Mucosa of rectum (tissue), 2 donors: ENCODE results near the gene DENND2A.
"Not testable (repeated sequence)": the region's sequence is repeated elsewhere in the genome, so short reads cannot be mapped to it uniquely, and the experiment has no call there.

Experiments used
- H3K27ac ChIP-seq, 2 donors: one replicate each; pipeline ENCODE4 v1.7.0; 2013; ENCODE audit warnings: inconsistent platforms in 2 of 2, low read depth in 2 of 2, low read length in 2 of 2
- H3K27me3 ChIP-seq, 2 donors: one replicate each; pipeline ENCODE4 v1.7.0; 2013; ENCODE audit warnings: low read length in 2 of 2; ENCODE audit not compliant: control insufficient read depth in 2 of 2, insufficient read depth in 2 of 2
- H3K36me3 ChIP-seq, 2 donors: one replicate each; pipeline ENCODE4 v1.7.0; 2013; ENCODE audit warnings: low read length in 2 of 2; ENCODE audit not compliant: control insufficient read depth in 2 of 2, insufficient read depth in 2 of 2
- H3K4me1 ChIP-seq, 2 donors: one replicate each; pipeline ENCODE4 v1.7.0; 2013; ENCODE audit warnings: low read length in 2 of 2, mild to moderate bottlenecking in 1 of 2; ENCODE audit not compliant: control insufficient read depth in 2 of 2, insufficient read depth in 2 of 2
- H3K4me3 ChIP-seq, 2 donors: one replicate each; pipeline ENCODE4 v1.7.0; 2013; ENCODE audit warnings: low read length in 2 of 2
- H3K9ac ChIP-seq, 2 donors: one replicate each; pipeline ENCODE4 v1.7.0; 2013; ENCODE audit warnings: low read length in 2 of 2, low read depth in 1 of 2, mild to moderate bottlenecking in 1 of 2
- H3K9me3 ChIP-seq, 2 donors: one replicate each; pipeline ENCODE4 v1.7.0; 2013; ENCODE audit warnings: low read length in 2 of 2; ENCODE audit not compliant: control insufficient read depth in 2 of 2
- donor health status: healthy.
- donor health status: Normal muscosa, but diverticular disease.

Gene DENND2A

DNA sequence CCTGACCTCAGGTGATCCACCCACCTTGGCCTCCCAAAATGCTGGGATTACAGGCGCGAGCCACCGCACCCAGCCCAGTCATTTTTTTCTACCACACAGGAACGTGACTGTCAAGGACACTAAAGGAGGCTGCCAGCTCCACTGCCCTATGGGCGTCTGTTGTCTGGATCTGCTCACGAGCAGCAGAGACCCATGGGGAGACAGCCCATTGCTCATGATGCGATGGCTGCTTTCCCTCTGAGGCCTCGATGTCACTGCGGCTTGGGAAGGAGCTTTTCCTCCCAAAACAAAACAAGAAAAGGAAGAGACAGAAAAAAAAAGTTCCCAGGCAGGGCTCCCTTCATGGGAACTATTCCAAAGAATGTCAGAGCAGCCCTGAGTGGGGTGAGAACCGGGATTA is 70.5 kb downstream of the DENND2A start:
- no peaks in the 10 kb centered on the region for H3K9me3 ChIP-seq
- no peaks in the 10 kb centered on the region for H3K27me3 ChIP-seq
- peaks cover 0 to 4% of the 10 kb centered on the region in 2 donors for H3K4me1 ChIP-seq
- no peaks in the 10 kb centered on the region for H3K36me3 ChIP-seq
- no peak overlapping the region for H3K9ac ChIP-seq
- H3K4me3 ChIP-seq, result no peak overlapping the region
- H3K27ac ChIP-seq, result no peak overlapping the region

DNA sequence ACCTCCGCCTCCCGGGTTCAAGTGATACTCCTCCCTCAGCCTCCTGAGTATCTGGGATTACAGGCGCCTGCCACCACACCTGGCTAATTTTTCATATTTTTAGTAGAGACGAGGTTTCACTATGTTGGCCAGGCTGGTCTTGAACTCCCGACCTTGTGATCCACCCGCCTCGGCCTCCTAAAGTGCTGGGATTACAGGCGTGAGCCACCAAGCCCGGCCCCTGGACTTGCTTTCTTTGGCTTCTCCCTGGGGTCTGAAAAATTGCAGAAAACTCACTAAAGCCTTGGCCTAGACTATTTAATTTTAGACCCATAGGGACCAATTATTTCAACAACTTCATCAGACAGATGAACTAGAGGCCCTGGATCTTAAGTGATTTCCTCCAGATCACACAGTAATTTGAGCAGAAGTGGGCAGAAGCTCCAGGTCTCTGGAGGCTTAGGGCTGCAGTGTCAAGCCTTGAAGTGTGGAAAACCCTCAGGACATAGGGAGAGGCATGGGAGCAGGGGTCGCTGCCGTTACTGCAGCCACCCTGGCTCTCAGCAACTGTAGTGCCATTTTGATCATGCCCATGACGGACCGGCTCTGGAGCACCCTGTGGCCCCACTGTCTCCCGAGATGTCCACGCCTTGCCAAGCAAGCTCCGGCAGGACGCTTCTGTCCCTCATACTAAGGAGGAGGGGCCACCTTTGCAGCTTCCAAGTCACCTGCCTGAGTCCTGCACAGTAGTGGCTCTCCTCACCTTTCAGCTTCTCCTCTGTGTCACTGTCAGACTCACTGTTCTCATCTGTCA is 72.4 kb downstream of the DENND2A start:
- Histone ChIP-seq H3K9me3 (no peaks in the 10 kb centered on the region), H3K4me3 (no peak overlapping the region), H3K27me3 (no peaks in the 10 kb centered on the region), H3K27ac (no peak overlapping the region), H3K9ac (no peak overlapping the region), H3K36me3 (no peaks in the 10 kb centered on the region), H3K4me1 (peaks cover 0 to 4% of the 10 kb centered on the region in 2 donors)

DNA sequence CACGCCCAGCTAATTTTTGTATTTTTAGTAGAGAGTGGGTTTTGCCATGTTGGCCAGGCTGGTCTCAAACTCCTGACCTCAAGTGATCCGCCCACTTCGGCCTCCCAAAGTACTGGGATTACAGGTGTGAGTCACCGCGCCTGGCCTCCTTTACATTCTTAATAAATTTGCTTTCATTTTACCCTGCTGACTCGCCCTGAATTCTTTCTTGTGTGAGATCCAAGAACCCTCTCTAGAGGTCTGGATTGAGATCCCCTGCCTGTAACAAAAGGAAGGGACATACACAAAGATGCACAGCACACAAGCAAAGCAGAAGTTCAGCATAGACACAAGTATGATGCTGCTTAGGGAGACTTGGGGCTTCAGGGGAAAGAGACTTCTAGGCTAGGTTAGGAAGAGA is 74.4 kb downstream of the DENND2A start:
- H3K4me3 ChIP-seq, H3K27ac ChIP-seq, H3K9ac ChIP-seq, H3K36me3 ChIP-seq, H3K9me3 ChIP-seq, H3K4me1 ChIP-seq, H3K27me3 ChIP-seq: not testable (repeated sequence)

DNA sequence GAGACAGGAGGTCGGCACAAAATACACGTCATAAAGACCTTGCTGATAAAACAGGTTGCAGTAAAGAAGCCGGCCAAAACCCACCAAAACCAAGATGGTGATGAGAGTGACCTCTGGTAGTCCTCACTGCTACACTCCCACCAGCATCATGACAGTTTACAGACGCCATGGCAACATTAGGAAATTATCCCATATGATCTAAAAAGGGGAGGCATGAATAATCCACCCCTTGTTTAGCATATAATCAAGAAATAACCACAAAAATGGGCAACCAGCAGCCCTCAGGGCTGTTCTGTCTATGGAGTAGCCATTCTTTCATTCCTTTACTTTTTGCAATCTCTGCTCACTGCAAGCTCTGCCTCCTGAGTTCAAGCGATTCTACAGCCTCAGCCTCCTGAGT is 74.9 kb downstream of the DENND2A start:
- not testable (repeated sequence) for H3K9ac ChIP-seq, H3K9me3 ChIP-seq, H3K27ac ChIP-seq, H3K4me3 ChIP-seq, H3K27me3 ChIP-seq, H3K36me3 ChIP-seq, H3K4me1 ChIP-seq

DNA sequence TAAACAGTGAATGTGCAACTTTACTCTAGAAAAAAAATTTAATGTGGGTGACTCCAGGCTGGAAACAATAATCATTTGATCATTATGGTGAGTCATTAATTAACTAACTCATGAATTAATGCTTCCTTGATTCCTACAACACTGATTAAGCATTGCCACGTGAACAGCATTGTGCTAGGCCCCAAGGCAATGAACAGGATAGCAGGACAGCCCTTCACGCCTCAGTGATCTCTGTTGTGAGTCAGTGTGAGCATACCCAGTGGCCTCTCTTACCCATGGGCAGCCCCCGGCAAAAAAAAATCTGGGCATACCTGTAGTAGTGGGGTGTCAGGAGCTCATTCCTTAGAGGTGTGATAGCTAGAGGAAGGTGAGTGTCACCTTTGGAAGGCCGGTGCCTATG is 76.0 kb downstream of the DENND2A start:
- Histone ChIP-seq H3K27me3 (no peaks in the 10 kb centered on the region), H3K4me3 (no peak overlapping the region), H3K27ac (no peak overlapping the region), H3K4me1 (peaks cover 0 to 4% of the 10 kb centered on the region in 2 donors), H3K36me3 (no peaks in the 10 kb centered on the region), H3K9ac (no peak overlapping the region), H3K9me3 (no peaks in the 10 kb centered on the region)

DNA sequence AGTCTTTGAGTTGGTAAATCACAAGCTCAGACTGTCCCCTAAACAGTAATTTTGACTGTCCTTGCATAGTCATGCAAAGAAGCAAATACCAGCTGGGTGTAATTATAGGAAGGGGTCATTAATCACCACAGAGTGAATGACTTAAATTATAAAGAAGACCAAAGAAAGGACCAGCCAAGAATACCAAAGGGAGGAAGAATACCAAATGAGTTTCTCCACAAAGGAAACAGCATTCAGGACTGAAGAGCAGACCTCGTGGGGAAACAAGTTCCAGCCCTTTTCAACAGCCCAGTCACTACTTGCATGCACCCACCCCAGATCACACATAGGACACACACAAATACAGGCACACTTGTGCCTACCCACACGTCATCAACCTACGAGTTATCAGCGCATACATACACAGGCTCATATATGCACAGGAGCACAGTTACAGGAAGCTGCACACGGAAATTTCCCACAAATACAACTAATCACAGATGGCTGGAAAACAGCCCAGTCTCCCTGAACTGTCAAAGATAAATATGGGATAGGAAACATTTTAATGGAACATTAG is 77.6 kb downstream of the DENND2A start:
- no peaks in the 10 kb centered on the region for H3K27me3 ChIP-seq
- no peak overlapping the region for H3K27ac ChIP-seq
- H3K9ac ChIP-seq, result no peak overlapping the region
- H3K4me1 ChIP-seq, result peaks cover 0 to 4% of the 10 kb centered on the region in 2 donors
- H3K9me3 ChIP-seq, result no peaks in the 10 kb centered on the region
- no peak overlapping the region for H3K4me3 ChIP-seq
- no peaks in the 10 kb centered on the region for H3K36me3 ChIP-seq

DNA sequence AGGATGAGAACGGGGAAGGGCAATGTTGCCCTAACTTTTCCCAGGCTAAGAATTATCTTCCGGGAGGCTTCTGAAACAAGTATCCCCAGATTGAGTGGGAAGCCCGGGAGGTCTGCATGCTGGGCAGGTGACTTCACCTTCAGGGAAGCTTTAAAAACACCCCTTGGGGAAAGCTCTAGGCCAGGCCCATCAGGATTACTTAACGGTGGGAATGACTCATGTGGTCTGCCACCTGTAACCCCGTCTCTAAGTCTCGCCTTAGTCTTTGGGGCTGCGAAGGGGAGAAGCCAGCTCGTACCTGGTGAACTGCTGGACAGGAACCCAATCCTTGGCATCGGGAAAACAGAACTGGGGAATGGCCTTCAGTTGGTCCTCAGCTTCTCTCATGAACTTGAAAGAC is 81.2 kb downstream of the DENND2A start:
- no peaks in the 10 kb centered on the region for H3K4me1 ChIP-seq
- H3K27ac ChIP-seq, result no peak overlapping the region
- H3K9ac ChIP-seq, result no peak overlapping the region
- H3K27me3 ChIP-seq, result no peaks in the 10 kb centered on the region
- H3K9me3 ChIP-seq, result no peaks in the 10 kb centered on the region
- H3K4me3 ChIP-seq, result no peak overlapping the region
- no peaks in the 10 kb centered on the region for H3K36me3 ChIP-seq

DNA sequence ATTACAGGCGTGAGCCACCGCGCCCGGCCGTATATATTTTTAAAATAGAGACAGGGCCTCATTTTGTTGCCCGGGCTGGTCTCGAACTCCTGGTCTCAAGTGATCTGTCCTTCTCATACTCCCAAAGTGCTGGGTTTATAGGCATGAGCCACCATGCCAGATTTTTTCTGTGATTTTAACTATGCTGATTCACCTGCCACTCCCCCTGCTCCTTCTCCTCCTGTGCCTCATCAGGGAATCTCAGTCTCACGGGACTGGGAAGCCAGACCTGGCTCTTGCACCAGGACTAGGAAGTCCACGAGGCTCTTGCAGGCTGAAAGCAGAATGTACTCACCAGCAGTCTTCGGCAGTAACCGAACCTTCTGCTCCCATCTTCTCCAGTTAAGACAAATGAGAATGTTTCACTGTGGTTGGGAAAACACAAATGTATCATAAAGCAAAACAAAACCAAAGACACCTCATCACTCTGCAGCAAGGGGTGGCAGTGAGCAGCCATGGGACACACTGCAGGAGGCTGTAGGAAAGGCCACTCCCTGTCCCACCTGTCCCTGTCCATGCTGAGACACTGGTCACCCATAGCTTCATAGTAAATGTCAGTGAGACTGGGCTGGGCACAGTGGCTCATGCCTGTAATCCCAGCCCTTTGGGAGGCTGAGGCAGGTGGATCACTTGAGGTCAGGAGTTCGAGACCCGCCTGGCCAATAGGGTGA is 82.6 kb downstream of the DENND2A start:
- no peaks in the 10 kb centered on the region for H3K27me3 ChIP-seq
- no peak overlapping the region for H3K4me3 ChIP-seq
- no peak overlapping the region for H3K9ac ChIP-seq
- H3K27ac ChIP-seq, result no peak overlapping the region
- H3K9me3 ChIP-seq, result no peaks in the 10 kb centered on the region
- no peaks in the 10 kb centered on the region for H3K4me1 ChIP-seq
- H3K36me3 ChIP-seq, result no peaks in the 10 kb centered on the region

DNA sequence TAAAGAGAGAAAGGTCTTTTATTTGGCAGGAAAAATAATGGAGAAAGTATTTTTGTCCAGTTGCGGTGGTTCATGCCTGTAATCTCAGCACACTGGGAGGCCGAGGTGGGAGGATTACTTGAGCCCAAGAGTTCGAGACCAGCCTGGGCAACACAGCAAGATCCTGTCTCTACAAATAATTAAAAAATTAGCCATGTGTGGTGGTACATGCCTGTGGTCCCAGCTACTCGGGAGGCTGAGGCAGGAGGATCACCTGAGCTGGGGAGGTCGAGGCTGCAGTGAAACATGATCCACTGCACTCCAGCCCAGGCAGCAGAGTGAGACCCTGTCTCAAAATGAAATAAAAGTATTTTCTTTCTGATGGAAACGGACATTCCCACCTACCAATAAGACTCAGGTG is 83.5 kb downstream of the DENND2A start:
- no peaks in the 10 kb centered on the region for H3K27me3 ChIP-seq
- no peaks in the 10 kb centered on the region for H3K36me3 ChIP-seq
- H3K4me3 ChIP-seq, result no peak overlapping the region
- no peaks in the 10 kb centered on the region for H3K4me1 ChIP-seq
- H3K9me3 ChIP-seq, result no peaks in the 10 kb centered on the region
- H3K27ac ChIP-seq, result no peak overlapping the region
- no peak overlapping the region for H3K9ac ChIP-seq

DNA sequence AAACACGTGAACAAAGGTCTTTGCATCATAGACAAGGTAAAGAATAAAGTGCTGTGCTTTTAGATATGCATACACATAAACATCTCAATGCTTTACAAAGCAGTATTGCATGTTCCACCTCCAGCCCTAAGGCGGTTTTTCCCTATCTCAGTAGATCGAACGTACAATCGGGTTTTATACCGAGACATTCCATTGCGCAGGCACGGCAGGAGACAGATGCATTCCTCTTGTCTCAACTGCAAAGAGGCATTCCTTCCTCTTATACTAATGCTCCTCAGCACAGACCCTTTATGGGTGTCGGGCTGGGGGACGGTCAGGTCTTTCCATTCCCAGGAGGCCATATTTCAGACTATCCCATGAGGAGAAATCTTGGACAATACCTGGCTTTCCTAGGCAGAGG is 87.4 kb downstream of the DENND2A start:
- H3K4me3 ChIP-seq, H3K27me3 ChIP-seq, H3K36me3 ChIP-seq, H3K4me1 ChIP-seq, H3K27ac ChIP-seq, H3K9me3 ChIP-seq, H3K9ac ChIP-seq: not testable (repeated sequence)
